Stimulated activated naive CD4-positive, alpha-beta T cell treated with Interleukin-2 at 50 U/mL for 16 hours (primary cell): Measurements from ENCODE around the gene PTPRT.

Experiments used
- DNase-seq: peaks from one replicate; lab custom pipeline; 2025; lab: John Stamatoyannopoulos, UW

Gene PTPRT

DNA sequence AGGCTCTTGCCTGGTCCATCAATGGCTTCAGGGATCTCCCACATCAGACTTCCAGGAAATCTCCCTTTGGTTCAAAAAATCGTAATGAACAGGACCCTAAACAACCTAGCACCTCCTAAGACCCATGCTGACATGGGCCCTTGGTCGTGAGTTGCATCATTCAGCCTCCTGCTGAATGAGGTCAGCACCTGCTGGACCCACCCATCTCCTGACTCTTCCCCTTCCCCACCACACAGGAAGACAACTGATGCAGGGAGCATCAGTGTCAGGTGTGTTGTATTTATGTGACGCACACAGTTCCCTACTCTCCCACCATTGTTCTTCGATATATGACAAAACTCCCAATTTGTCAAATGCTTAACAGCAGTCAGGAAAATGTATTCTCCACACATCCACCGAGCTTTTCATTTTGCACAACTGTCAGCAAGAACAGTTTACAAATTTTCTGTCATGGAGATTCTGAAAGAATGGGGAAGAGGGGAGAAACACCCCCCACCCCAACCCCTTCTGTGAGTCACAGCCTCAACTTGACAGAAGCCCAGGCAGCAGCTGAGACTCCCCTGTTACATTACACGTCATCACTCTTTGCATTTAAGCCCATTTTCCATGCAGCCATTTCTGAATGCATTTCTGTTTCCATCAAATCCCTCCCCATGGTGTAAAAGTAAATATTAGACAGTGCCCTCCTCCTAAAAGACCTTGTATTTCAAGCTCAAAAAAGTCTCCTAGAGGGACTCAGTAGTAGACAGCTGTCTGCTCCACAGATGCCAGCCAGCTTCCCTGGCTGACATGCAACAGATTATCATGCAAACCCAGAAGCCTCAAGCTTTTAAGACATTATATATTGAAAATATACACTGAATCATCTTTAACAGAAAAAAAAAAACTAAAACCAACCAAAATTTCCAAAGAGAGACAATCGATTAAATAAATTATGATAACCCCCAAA lies 577.5 kb downstream of the PTPRT start:
- no peak for DNase-seq

DNA sequence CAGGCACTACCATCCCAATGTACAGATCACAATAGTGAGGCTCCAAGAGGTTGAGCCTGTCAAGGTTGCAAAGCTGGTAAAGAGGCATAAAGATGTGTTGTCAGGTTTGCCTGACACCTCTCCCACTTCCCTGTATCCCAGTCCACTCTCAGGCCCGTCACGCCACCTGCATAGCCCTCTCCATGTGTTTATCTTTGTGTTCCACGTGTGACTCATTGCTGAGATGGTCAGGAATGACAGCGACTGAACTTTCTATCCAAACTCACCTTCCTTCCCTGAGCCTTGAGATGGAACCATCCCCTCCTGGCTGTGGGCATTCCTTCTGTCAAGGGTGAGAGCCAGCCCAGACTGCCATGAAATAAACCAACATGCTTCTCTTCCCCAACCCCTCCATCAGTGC lies 578.3 kb downstream of the PTPRT start:
- no peak for DNase-seq

DNA sequence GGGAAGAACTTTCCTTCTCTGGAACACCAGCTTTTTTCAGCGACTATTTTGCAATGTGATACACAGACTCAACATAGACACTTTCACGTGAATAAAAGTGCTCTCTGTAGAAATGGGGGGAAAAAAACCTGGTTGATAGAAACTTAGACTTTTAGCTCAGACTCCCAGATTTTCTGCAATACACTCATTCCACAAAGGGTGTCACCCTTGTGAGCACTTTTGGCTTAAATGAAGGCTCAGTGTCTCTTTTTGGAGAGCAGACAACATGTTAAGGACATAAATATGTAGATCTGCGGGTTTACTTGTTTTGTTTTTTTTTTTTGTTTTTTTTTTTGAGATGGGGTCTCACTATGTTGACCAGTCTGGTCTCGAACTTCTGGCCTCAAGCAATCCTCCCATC lies 579.6 kb downstream of the PTPRT start:
- no peak for DNase-seq

DNA sequence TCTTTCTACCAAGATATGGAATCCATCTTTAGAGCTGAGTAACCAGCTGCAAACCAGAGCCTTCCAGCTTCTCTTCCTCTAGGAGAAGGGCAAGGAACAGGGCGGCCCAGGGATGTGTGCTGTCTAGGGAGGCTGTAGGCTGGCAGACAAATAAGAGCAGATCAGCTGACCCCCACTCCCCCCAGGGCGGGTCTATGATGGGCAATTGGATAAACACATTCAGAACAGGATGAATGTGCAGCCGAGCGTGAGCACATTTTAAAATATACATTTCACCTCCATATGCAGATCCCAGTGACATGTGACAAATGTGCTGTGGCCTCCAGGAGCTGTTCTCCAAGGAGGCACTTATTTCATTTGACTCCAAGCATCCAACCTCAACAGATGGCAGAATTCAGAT lies 580.1 kb downstream of the PTPRT start:
- no peak for DNase-seq

DNA sequence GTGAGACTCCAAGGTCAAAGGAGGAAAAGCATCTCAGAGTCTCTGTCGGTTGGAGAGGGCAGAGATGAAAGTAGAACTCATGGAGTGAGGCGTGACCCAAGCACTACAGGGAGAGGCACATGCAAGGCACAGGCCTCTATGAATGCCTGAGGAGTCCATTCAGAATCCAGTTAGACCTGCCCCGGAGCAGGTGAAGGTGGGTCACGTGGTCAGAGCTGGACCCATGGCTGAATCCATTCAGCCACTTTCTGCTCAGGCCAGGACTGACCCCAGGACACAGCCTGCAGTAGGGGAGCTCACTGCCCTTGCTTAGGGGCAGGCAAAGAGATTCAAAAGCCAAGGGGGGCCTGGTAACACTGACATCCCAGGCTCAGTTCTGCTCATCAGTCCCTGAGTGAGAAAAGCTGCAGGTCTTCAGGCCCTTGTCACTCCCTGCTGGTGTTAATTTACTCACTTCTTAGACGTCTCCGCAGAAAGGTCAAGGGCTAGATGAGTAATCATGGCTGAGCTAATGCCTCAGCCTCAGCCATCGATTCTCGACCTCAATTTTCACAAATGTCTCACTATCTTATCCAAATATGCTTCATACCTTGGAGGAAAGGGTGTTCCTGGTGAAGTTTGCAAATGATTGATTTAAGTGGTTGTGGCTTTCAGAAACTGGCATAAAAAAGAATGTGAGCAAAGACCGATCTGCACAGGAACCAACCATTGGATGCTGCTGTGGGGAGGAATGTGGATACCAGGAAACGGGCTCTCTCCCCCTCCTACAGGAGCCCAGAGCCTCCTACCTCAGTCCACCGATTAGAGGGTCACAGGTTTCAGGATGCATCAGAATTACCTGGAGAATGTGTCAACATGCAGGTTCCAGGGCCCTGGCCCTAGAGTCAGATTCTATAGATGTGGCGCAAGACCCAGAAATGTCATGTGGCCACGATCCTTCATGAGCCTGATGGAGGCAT lies 584.4 kb downstream of the PTPRT start:
- DNase-seq, result no peak

DNA sequence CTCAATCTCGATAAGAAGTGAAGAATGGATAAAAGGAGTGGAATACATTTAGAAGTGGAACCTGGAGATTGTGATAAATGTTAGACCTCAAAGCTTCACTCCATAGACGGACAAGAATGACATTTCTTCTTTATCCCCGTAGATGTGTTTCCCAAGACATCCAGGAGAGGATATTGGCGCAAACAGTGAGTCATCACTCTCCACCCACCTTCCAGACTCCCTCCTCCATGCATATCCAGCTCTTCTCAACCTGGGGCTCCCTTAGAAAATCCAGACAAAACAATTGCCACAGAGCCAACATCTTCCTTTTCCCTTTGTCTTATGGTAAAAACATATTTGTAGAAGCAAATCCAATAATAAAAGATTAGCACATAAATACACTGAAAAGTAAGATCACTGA lies 586.1 kb downstream of the PTPRT start:
- DNase-seq, result no peak

DNA sequence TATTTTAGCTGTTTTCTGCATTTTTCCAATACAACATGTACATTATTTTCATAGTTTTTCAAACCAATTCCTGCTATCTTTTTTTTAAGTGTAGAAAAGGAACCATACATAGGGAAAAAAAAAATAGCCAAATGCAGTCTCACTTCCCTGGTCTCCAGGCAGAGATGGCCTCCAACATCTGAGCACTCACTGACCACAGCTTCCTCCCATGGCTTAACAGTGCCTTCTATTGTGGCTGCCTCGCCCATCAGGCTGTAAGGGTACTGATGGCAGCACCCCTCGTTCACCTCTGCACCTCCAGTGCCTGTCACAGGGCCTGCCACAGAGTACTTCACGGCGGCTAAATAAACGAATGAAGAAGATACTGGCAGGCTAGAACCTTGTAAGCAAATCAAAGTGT lies 591.1 kb downstream of the PTPRT start:
- no peak for DNase-seq

DNA sequence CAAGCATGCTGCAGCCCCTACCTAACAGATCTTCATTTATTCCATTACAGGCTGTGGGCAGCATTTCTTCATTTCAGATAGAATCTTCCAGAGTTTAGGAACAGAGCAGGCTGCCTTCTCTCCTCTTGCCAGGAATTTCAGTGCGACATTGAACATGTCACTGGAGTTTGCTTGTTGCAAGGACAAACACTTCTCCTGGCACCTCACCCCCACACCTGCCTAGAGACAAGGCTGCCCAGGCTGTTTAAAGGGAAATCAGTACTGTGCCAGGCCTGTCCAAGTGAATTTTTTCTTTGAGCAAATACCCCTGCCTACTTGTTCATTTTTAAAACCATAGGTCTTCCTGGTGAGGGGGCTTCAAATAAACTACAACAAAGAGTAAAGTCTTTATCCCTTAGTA lies 594.1 kb downstream of the PTPRT start:
- DNase-seq, result no peak

DNA sequence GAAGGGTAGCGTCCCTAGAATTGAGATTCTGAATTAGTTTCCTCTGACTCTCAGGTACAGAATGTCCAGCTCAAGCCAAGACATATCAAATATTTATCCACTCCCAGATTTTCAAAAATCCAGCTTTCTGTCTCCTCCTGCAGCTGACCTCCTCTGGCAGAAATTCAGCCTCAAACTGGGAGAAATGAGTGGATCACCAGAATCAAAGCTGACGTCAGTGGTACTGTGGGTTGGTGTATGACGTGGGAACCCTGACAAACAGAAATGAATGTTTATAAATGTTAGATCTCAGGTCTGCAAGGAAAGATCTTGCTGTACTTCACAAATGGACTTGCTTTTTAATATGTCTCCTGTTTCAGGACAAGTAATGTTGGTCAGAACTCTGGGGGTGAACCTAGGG lies 595.0 kb downstream of the PTPRT start:
- no peak for DNase-seq

DNA sequence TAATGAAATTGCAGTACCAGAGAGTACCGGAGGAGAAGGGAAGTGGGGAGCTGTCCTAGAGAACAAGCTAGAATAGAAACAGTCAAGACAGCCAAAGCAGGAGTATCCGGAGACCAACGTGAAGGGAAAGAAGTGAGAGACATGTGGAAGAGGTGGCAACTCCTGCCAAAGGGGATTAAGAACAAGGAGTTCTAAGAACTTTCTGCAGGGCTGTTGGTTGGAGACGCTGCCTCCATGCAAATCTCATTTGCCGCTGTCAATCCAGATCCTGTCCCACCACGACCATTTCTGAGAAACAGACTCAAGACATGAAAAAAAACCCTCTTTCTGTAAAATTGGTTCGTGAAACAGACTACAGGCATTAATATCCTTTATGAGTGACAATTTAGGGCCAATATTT lies 595.7 kb downstream of the PTPRT start:
- no peak for DNase-seq

DNA sequence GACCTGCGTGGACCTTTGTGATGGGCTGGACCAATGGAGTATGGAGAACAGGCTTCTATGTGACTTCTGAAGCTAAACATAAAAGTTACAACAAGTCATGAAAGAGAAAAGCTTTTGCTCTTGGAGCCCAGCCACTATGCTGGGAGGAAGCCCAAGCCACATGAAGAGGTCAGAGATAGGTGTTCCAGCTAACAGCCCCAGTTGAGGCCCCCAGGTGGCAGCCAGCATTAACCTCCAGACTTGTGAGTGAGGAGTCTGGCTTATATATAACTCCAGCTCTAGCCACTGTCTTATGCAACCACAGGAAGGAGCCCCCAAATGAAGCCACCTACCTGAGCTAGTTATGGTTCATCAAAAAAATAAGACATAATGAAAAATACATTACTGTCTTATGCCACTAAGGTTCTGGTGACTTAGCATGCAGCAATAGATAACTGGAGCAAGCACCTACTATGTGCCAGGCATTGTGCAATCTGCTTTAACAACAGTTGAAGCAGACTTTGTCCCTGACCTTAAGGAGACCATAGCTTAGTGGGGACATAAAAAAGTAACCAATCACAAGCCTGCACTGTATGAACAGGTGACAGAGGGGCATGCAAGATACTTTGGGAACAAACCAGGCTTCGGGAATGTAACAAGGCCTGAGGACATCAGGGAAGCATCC lies 599.6 kb downstream of the PTPRT start:
- DNase-seq, result no peak

DNA sequence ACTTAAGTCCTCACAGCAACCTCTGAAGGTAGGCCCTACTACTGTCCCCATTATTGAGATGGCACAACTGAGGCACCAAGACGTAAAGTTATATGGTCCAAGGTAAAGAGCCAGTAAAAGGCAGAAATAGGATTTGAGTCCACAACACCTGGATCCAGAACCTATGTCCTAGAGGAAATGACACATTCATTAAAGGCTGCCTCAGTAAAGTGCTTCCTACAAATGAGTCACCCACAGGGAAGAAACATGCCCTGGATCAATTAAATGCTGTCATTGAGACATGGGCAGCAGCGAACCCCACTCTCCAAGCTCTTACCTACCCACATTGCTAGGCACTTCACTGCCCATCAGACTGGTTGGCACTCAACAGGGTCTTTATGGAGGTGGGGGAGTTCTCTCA lies 600.9 kb downstream of the PTPRT start:
- no peak for DNase-seq

DNA sequence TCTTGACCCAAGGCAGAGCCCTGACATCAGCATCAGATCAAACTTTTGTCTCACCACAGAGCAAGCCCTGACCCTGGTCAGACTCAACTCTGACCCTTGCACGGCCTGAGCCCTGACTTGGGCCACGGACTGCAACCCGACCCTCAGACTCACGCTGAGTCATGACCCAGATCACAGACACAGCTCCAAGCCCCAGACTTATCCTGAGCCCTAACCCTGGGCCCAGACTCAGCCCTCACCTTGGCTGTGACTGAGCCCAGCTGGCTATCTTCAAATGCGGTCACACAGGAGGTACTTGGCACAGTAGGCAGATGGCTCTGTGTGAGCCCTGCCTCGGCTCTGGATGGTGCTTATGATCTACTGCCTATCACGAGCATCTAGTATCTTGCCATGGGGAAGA lies 602.3 kb downstream of the PTPRT start:
- no peak for DNase-seq

DNA sequence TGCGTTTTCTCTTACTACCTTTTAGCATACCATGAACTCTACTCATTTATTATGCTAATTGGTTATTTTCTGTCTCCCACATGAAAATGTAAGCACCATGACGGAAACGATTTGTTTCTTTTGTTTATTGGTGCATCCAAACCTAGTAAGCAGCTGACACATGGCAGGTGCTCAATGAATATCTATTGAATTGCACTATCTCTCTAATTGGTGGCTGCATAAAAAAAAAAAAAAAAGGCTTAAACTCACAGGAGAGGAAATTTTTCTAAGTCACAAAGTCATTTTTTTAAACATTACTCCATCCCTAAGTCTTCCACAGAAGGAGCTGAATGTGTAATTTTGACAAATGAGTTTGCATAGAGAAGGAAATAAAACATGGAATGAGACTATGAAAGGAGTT lies 608.4 kb downstream of the PTPRT start:
- DNase-seq, result no peak

DNA sequence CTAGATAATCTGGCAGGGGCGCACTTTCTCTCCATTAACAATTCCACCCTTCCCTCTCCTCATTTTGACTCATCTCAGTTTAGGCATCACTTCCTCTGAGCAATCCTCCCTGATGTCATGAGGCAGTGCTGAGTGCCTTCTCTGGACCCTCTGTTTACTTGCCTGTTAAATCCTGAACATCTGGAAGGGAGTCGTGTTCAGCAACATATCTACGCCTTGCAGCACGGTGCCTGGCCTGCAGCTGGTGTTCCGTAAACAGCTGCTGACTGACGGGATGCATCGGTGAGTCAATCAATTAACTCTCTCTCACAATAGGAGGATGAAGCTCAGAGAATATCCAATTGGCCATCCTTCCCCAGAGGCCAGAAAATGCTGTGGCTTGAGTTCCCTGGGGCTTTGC lies 613.5 kb downstream of the PTPRT start:
- DNase-seq, result no peak

DNA sequence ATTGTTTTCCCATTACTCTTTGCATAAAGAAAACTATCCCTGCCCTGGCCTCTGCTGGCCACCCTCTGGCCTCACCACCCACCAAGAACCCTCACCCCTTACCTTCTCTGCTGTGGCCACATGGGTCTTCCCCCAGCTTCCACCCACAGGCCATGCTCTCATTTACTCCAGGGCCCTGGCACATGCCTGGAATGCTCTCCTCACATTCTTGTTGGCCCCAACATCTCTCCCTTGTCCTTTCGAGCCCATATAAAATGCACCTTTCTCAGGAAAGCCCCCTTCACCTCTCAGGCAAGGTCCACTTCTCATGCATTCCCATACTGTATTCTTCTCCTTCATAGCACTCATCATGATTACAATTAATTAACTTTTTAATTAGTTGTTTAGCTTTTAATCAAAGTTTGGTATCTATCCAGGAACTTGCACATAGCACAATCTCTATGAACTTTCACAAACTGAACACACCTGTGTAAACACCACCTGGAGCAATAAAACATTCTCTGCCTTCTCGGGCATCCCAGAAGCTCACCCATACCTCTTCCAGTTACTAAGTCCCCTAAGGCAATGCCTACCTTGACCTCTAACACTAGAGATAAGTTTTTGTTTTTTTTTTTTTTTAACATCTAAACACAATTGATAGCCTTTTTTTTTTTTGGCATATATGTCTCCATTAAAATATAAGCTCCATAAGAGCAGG lies 617.2 kb downstream of the PTPRT start:
- no peak for DNase-seq

DNA sequence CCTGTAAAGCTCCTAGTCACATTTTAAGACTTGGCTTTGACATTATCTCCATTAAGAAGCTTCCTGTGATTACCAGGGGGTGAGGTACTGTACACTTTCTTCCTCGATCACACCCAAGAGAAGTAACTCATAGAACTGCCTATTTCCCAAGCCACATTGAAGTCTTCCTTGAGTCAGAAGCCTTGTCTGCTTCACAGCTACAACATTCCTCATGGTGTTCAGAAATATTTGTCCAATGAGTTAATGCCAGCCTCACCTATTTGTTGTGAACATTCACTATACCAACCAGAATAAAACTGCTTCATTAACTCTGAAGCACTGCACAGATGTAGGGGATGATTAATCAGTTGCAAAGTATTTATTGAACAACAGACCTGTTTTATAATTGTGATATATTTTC lies 622.3 kb downstream of the PTPRT start:
- no peak for DNase-seq

DNA sequence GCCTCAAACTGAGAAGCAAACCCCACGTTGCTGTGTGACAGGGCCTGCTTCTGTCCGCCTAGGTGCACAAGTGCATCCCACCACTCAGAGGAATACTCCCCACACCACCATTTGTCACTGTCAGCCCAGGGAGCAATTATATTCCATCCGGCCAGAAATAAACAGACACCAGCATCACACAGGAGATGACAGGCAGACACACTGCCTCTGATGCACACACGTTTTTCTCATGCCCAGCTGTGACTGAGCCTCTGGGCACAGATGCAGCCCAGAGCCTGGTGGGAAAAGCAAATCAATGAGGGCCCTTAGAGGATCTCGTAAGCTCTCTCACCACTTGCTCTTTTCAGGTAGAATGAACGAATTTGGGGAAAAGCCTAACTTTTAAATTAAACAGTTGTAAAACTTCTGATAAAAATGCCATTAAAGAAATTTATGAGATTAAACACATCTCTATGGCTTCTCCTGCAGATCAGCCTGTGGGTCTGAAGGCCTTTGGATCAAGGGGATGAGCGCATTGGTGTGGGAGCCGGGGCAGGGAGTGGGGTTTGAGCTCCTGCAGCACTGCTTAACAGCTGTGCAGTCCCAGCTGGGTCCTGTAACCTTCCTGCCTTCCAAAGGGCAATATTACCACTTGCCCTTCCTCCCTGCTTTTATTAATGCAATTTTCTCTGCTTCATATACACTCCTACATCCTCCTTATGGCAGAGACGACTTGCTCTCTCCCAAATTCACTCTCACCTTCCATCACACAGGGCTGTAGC lies 624.3 kb downstream of the PTPRT start:
- DNase-seq, result no peak

DNA sequence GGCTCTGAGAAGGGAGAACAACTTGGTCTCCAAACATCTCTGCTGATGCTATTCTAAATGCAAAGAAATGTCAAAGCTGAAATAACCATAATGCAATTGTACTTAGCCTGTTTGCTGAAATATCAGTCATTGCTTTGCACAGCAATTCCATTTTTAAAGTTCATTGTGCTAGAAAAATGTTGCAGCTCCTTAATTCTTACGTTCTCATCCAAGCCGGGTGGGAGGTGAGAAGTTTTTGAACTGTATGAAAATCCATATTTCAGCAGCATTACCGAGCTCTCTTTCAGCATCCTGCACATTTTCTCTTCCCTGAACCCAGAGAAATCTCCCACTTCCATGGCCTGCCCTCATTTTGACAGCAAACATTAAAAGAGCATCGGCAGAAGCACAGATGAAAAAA lies 630.0 kb downstream of the PTPRT start:
- DNase-seq, result no peak

DNA sequence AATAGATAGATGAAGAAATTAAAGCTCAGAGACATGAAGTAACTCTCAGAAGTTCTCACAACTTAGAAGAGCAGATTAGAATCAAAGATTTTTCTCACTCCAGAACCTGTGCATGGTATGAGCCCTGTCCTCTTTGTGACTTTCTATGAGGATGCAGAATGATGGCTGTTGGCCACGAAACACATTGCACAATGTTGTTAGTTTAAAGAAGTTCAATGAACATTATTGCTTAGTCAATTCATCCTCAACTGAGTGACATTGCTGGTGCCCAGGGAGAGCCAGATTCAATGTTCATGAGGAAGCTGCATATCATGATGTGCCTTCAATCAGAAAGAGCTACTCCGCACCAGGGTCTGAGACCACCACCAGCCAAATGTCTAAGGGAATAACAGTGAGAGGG lies 633.1 kb downstream of the PTPRT start:
- DNase-seq, result no peak

DNA sequence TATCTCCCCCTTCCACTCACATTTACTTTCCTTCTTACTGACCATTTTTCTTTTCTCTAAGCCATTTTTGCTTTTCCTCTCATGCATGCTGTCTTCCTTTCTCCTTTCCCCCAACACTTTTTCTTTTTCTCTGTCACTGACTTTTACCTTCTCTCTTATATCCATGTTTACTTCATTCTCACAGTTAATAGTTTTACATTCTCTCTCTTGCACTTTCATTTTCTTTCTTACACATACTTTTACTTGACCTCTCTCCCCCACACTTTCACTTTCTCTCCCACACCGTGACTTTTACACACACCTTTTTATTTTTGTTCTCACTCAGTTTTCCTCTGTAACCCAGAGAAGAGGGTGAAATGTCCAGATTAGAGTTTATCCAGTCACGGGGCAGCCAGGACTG lies 636.3 kb downstream of the PTPRT start:
- DNase-seq, result no peak
